Chondrocyte (in vitro differentiated cells): ENCODE results near the gene TRPM8. TPM values are rescaled to one million over a fixed set of nuclear protein-coding genes. Genes with fewer than 3 reads are reported as not detected.
"Not testable (repeated sequence)": the region's sequence is repeated elsewhere in the genome, so short reads cannot be mapped to it uniquely, and the experiment has no call there.

Experiments used
- DNase-seq: peaks from one replicate; pipeline ENCODE4 v3.0.0; 2021; ENCODE audit warnings: mixed read lengths, low spot score
- H3K27ac Mint-ChIP-seq: one replicate; pipeline ENCODE4 v1.8.0; 2021; ENCODE audit warnings: mild to moderate bottlenecking, moderate library complexity, mixed read lengths; ENCODE audit not compliant: unreplicated experiment
- H3K27me3 Mint-ChIP-seq: 2 replicates; pipeline ENCODE4 v1.8.0; 2021; ENCODE audit warnings: low read depth, mixed read lengths
- H3K36me3 Mint-ChIP-seq: 2 replicates; pipeline ENCODE4 v1.8.0; 2021; ENCODE audit warnings: low read depth, mixed read lengths
- H3K4me1 Mint-ChIP-seq: 2 replicates; pipeline ENCODE4 v1.8.0; 2021; ENCODE audit warnings: low read depth, mild to moderate bottlenecking, mixed read lengths
- H3K4me3 Mint-ChIP-seq: one replicate; pipeline ENCODE4 v1.8.0; 2021; ENCODE audit warnings: mild to moderate bottlenecking, moderate library complexity, mixed read lengths; ENCODE audit not compliant: unreplicated experiment
- H3K9me3 Mint-ChIP-seq: 2 replicates; pipeline ENCODE4 v1.8.0; 2021; ENCODE audit warnings: low read depth, mixed read lengths
- CTCF ChIP-seq: fragments of 200-600 bp; sonication (generic); IDR thresholded peaks from 2 replicates; pipeline ENCODE4 v1.5.0; 2021; ENCODE audit warnings: antibody characterized with exemption, mild to moderate bottlenecking, moderate library complexity
- total RNA-seq: library from RNA; stranded (reverse); gene quantifications from 3 replicates; pipeline ENCODE4 v1.2.1, GENCODE V29; 2021

TRPM8 gene
- total RNA-seq, 1 donor from 2014 or later: 0.15 TPM

- H3K9me3 Mint-ChIP-seq: no peaks in the 10 kb centered on the region
These were observed 43.0 kb downstream of the TRPM8 start for GRCh38 chr2:233960203-233960602.

GRCh38 chr2:233961905-233962304 is 44.7 kb downstream of the TRPM8 start:
- peaks cover 7% of the 10 kb centered on the region for H3K4me1 Mint-ChIP-seq
- no peak overlapping the region for H3K27ac Mint-ChIP-seq

More at GRCh38 chr2:233960203-233960602, 43.0 kb downstream of the TRPM8 start:
- Mint-ChIP-seq H3K36me3 (no peaks in the 10 kb centered on the region), H3K27me3 (peaks cover 6% of the 10 kb centered on the region), H3K4me1 (peaks cover 5% of the 10 kb centered on the region), H3K27ac (no peak overlapping the region), H3K4me3 (no peak overlapping the region)
- TF ChIP-seq CTCF: no peak
- no peak for DNase-seq

GRCh38 chr2:233964581-233964980 is 47.4 kb downstream of the TRPM8 start:
- TF ChIP-seq CTCF: no peak
- H3K27ac Mint-ChIP-seq: no peak overlapping the region
- DNase-seq: no peak

More at GRCh38 chr2:233961905-233962304, 44.7 kb downstream of the TRPM8 start:
- Mint-ChIP-seq H3K36me3 (no peaks in the 10 kb centered on the region), H3K4me3 (no peak overlapping the region), H3K9me3 (no peaks in the 10 kb centered on the region), H3K27me3 (no peaks in the 10 kb centered on the region)
- TF ChIP-seq CTCF: no peak
- no peak for DNase-seq

GRCh38 chr2:233965032-233965603 is 47.9 kb downstream of the TRPM8 start:
- Mint-ChIP-seq H3K4me3 (no peak overlapping the region), H3K27ac (no peak overlapping the region), H3K36me3 (no peaks in the 10 kb centered on the region), H3K27me3 (no peaks in the 10 kb centered on the region), H3K9me3 (no peaks in the 10 kb centered on the region), H3K4me1 (peaks cover 7% of the 10 kb centered on the region)
- no peak for TF ChIP-seq CTCF
- no peak for DNase-seq

More at GRCh38 chr2:233964581-233964980, 47.4 kb downstream of the TRPM8 start:
- peaks cover 7% of the 10 kb centered on the region for H3K4me1 Mint-ChIP-seq
- H3K4me3 Mint-ChIP-seq: no peak overlapping the region
- no peaks in the 10 kb centered on the region for H3K36me3 Mint-ChIP-seq
- no peaks in the 10 kb centered on the region for H3K9me3 Mint-ChIP-seq
- H3K27me3 Mint-ChIP-seq: no peaks in the 10 kb centered on the region

- DNase-seq, H3K4me1 Mint-ChIP-seq, H3K36me3 Mint-ChIP-seq, H3K4me3 Mint-ChIP-seq, H3K9me3 Mint-ChIP-seq, H3K27me3 Mint-ChIP-seq, H3K27ac Mint-ChIP-seq: not testable (repeated sequence)
These were observed 48.5 kb downstream of the TRPM8 start for GRCh38 chr2:233965646-233966045.

GRCh38 chr2:233966388-233966787 is 49.2 kb downstream of the TRPM8 start:
- TF ChIP-seq CTCF: no peak
- Mint-ChIP-seq H3K4me3 (no peak overlapping the region), H3K36me3 (no peaks in the 10 kb centered on the region), H3K27ac (no peak overlapping the region), H3K27me3 (no peaks in the 10 kb centered on the region), H3K4me1 (peaks cover 7% of the 10 kb centered on the region), H3K9me3 (peaks cover 3% of the 10 kb centered on the region)
- DNase-seq: no peak
